Stomach (tissue), 4 donors: ENCODE data around the gene RUNX1.

Experiments
- POLR2A ChIP-seq, 4 donors: fragments of 450-650 bp; IDR thresholded peaks; one replicate each; pipeline ENCODE4 v1.6.1; 2016; ENCODE audit warnings: antibody characterized with exemption in 4 of 4, control low read depth in 2 of 4, mild to moderate bottlenecking in 1 of 4, moderate library complexity in 1 of 4
- TF ChIP-seq, protein P1 (sequence below), 7 experiments: fragments of 450-650 bp in 4 of 7; fragments of 200-600 bp in 3 of 7; sonication (generic) in 3 of 7; IDR thresholded peaks; one replicate each; pipeline ENCODE4 v1.5.1; 2016 to 2019; ENCODE audit warnings: antibody characterized with exemption in 7 of 7, control low read depth in 2 of 7, mild to moderate bottlenecking in 1 of 7

DNA sequence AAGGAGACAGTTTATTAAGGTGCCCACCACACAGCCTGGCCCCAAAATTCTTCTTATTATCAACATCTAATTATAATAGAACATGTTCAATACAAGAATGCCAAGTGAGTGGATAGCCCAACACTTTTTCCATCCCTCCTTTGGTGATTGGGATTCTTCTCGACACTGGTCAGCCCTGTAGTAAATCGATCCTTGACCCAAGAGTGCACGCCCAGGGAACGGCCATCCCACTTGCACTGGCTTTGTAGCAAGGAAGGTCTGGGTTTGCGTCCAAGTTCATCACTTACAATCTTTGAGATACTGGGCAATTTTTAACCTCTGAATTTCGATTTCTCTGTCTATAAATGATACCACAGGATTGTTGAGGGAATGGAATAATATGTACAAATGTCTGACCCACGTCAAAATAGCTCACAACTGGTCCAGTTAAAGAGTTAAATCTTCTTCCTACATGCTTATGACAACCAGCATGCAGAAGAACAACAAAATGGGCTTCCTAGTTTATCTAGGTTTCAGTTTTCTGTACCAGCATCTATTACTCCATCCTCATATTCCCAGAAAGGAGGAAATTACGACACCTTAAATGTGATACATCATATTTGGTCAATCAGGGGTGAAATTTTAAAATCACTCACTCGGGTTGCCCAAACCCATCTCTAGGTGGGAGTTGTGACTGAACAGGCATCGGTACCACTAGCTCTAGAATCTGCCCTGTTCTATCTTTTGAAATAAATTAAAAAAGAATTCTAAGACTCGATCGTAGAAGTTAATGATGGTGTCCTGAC lies 218.5 kb downstream of the RUNX1 start:
- TF ChIP-seq, protein P1, sequence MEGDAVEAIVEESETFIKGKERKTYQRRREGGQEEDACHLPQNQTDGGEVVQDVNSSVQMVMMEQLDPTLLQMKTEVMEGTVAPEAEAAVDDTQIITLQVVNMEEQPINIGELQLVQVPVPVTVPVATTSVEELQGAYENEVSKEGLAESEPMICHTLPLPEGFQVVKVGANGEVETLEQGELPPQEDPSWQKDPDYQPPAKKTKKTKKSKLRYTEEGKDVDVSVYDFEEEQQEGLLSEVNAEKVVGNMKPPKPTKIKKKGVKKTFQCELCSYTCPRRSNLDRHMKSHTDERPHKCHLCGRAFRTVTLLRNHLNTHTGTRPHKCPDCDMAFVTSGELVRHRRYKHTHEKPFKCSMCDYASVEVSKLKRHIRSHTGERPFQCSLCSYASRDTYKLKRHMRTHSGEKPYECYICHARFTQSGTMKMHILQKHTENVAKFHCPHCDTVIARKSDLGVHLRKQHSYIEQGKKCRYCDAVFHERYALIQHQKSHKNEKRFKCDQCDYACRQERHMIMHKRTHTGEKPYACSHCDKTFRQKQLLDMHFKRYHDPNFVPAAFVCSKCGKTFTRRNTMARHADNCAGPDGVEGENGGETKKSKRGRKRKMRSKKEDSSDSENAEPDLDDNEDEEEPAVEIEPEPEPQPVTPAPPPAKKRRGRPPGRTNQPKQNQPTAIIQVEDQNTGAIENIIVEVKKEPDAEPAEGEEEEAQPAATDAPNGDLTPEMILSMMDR (IDR thresholded peaks at IDR 0.05): no peak
- TF ChIP-seq POLR2A (IDR thresholded peaks at IDR 0.05): no peak
